ENCODE measurements around the gene KATNAL2. TPM values are rescaled to one million over a fixed set of nuclear protein-coding genes. Genes with fewer than 3 reads are reported as not detected.
A peak's percentile ranks its signal among the peaks of the same experiment; 100 is the strongest.

KATNAL2 gene
- total and polyA plus RNA-seq, 10 of the 15 experiments (the other 5 are each of a cell fraction or from before 2014, with no cell fraction given), result 0.20 to 2.4 (median 1.7) TPM

- TF ChIP-seq MLLT1 (IDR thresholded peaks at IDR 0.05) (no peak), SMC3 (IDR thresholded peaks at IDR 0.05; ENCODE audit: borderline replicate concordance, low read length) (no peak), LARP7 (IDR thresholded peaks at IDR 0.05) (peak; percentile 91), BHLHE40 (IDR thresholded peaks at IDR 0.05; ENCODE audit: borderline replicate concordance in 1 of 2, low read depth in 2 of 2, low read length in 1 of 2) (peak; percentile 93 to 98), EZH2 (IDR thresholded peaks at IDR 0.05; ENCODE audit: borderline replicate concordance, control insufficient read depth, low read depth, low read length) (no peak), KAT2A (conservative IDR thresholded peaks at IDR 0.05; ENCODE audit: control insufficient read depth, low read depth, low read length) (no peak), SREBF2 (IDR thresholded peaks at IDR 0.05; ENCODE audit: low read length) (no peak), HCFC1 (IDR thresholded peaks at IDR 0.05; ENCODE audit: low read length) (peak; percentile 21), PRDM15 (CRISPR knock-in tag; IDR thresholded peaks at IDR 0.05) (no peak), CBX3 (IDR thresholded peaks at IDR 0.05; ENCODE audit: borderline replicate concordance, low read depth) (no peak), ZNF622 (IDR thresholded peaks at IDR 0.05) (no peak), SMAD1 (IDR thresholded peaks at IDR 0.05; ENCODE audit: low read depth, partially characterized antibody) (no peak), RBBP5 (conservative IDR thresholded peaks at IDR 0.05) (no peak), ZBTB4 (CRISPR knock-in tag; IDR thresholded peaks at IDR 0.05) (no peak), NKRF (conservative IDR thresholded peaks at IDR 0.05) (peak; percentile 74), ZNF217 (IDR thresholded peaks at IDR 0.05) (peak; percentile 58; the same call in 1 of the 2 replicates), PML (IDR thresholded peaks at IDR 0.05; ENCODE audit: low read length) (no peak)
- TF ChIP-seq, protein P1, sequence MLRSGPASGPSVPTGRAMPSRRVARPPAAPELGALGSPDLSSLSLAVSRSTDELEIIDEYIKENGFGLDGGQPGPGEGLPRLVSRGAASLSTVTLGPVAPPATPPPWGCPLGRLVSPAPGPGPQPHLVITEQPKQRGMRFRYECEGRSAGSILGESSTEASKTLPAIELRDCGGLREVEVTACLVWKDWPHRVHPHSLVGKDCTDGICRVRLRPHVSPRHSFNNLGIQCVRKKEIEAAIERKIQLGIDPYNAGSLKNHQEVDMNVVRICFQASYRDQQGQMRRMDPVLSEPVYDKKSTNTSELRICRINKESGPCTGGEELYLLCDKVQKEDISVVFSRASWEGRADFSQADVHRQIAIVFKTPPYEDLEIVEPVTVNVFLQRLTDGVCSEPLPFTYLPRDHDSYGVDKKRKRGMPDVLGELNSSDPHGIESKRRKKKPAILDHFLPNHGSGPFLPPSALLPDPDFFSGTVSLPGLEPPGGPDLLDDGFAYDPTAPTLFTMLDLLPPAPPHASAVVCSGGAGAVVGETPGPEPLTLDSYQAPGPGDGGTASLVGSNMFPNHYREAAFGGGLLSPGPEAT (IDR thresholded peaks at IDR 0.05; ENCODE audit: low read depth), result no peak
Measured at GRCh38 chr18:46917108-46917802, at the start of gene KATNAL2, which contains the start of gene PIAS2 (continued).
